HEK293 (cell line): ENCODE data around the gene RER1.

Source experiments
- BCL6B ChIP-seq: fragments of 450-650 bp; formaldehyde crosslinking; IDR thresholded peaks from 2 replicates; pipeline ENCODE4 v1.5.1; 2017; ENCODE audit warnings: missing biosample characterization, missing genetic modification characterization
- FEZF1 ChIP-seq: fragments of 450-650 bp; formaldehyde crosslinking; IDR thresholded peaks from 2 replicates; pipeline ENCODE4 v1.5.1; 2016; ENCODE audit warnings: missing biosample characterization, missing genetic modification characterization
- GFI1B ChIP-seq: fragments of 450-650 bp; formaldehyde crosslinking; IDR thresholded peaks from 2 replicates; pipeline ENCODE4 v1.5.1; 2016; ENCODE audit warnings: missing biosample characterization, missing genetic modification characterization
- GLIS1 ChIP-seq: fragments of 450-650 bp; formaldehyde crosslinking; IDR thresholded peaks from 2 replicates; pipeline ENCODE4 v1.5.1; 2016; ENCODE audit warnings: missing biosample characterization, missing genetic modification characterization
- GLIS2 ChIP-seq: fragments of 450-650 bp; formaldehyde crosslinking; IDR thresholded peaks from 2 replicates; pipeline ENCODE4 v1.5.1; 2016; ENCODE audit warnings: missing biosample characterization, missing genetic modification characterization
- KLF1 ChIP-seq: fragments of 450-650 bp; formaldehyde crosslinking; IDR thresholded peaks from 2 replicates; pipeline ENCODE4 v1.5.1; 2016; ENCODE audit warnings: missing biosample characterization, missing genetic modification characterization
- KLF10 ChIP-seq: fragments of 450-650 bp; IDR thresholded peaks from 2 replicates; pipeline ENCODE4 v1.5.1; 2018; ENCODE audit warnings: missing biosample characterization, mild to moderate bottlenecking, missing genetic modification characterization
- MYNN ChIP-seq: fragments of 450-650 bp; formaldehyde crosslinking; IDR thresholded peaks from 2 replicates; pipeline ENCODE4 v1.5.1; 2016; ENCODE audit warnings: missing biosample characterization, missing genetic modification characterization, borderline replicate concordance
- OVOL3 ChIP-seq: fragments of 450-650 bp; formaldehyde crosslinking; IDR thresholded peaks from 2 replicates; pipeline ENCODE4 v1.5.1; 2016; ENCODE audit warnings: missing biosample characterization, missing genetic modification characterization
- PBX3 ChIP-seq: sonication (generic); formaldehyde crosslinking; IDR thresholded peaks from 2 replicates; pipeline ENCODE4 v1.8.1; 2022; ENCODE audit warnings: mild to moderate bottlenecking, moderate library complexity, missing genetic modification reagents
- PRDM2 ChIP-seq: fragments of 450-650 bp; formaldehyde crosslinking; IDR thresholded peaks from 2 replicates; pipeline ENCODE4 v1.5.1; 2016; ENCODE audit warnings: missing biosample characterization, missing genetic modification characterization, borderline replicate concordance
- SCRT2 ChIP-seq: fragments of 450-650 bp; formaldehyde crosslinking; IDR thresholded peaks from 2 replicates; pipeline ENCODE4 v1.5.1; 2016; ENCODE audit warnings: missing biosample characterization, missing genetic modification characterization
- ZBTB8A ChIP-seq: fragments of 450-650 bp; formaldehyde crosslinking; IDR thresholded peaks from 2 replicates; pipeline ENCODE4 v1.5.1; 2016; ENCODE audit warnings: missing biosample characterization, missing genetic modification characterization
- ZFHX2 ChIP-seq: fragments of 450-650 bp; formaldehyde crosslinking; conservative IDR thresholded peaks from 2 replicates; pipeline ENCODE4 v1.5.1; 2016; ENCODE audit warnings: missing biosample characterization, missing genetic modification characterization
- ZFP41 ChIP-seq: fragments of 450-650 bp; formaldehyde crosslinking; IDR thresholded peaks from 2 replicates; pipeline ENCODE4 v1.5.1; 2016; ENCODE audit warnings: missing biosample characterization, missing genetic modification characterization, borderline replicate concordance
- ZNF140 ChIP-seq: fragments of 450-650 bp; formaldehyde crosslinking; IDR thresholded peaks from 2 replicates; pipeline ENCODE4 v1.5.1; 2016; ENCODE audit warnings: missing biosample characterization, missing genetic modification characterization
- ZNF214 ChIP-seq: fragments of 450-650 bp; formaldehyde crosslinking; IDR thresholded peaks from 2 replicates; pipeline ENCODE4 v1.5.1; 2017; ENCODE audit warnings: missing biosample characterization, mild to moderate bottlenecking, missing genetic modification characterization, borderline replicate concordance
- ZNF248 ChIP-seq: fragments of 450-650 bp; formaldehyde crosslinking; IDR thresholded peaks from 2 replicates; pipeline ENCODE4 v1.5.1; 2017; ENCODE audit warnings: missing biosample characterization, missing genetic modification characterization
- ZNF280C ChIP-seq: fragments of 450-650 bp; formaldehyde crosslinking; IDR thresholded peaks from 2 replicates; pipeline ENCODE4 v1.5.1; 2016; ENCODE audit warnings: missing biosample characterization, missing genetic modification characterization
- ZNF366 ChIP-seq: fragments of 450-650 bp; formaldehyde crosslinking; conservative IDR thresholded peaks from 2 replicates; pipeline ENCODE4 v1.5.1; 2016; ENCODE audit warnings: missing biosample characterization, missing genetic modification characterization
- ZNF513 ChIP-seq: fragments of 450-650 bp; IDR thresholded peaks from 2 replicates; pipeline ENCODE4 v1.5.1; 2018; ENCODE audit warnings: missing biosample characterization, missing genetic modification characterization
- ZNF580 ChIP-seq: fragments of 450-650 bp; formaldehyde crosslinking; IDR thresholded peaks from 2 replicates; pipeline ENCODE4 v1.5.1; 2016; ENCODE audit warnings: missing biosample characterization, missing genetic modification characterization
- ZNF585B ChIP-seq: fragments of 450-650 bp; formaldehyde crosslinking; IDR thresholded peaks from 2 replicates; pipeline ENCODE4 v1.5.1; 2016; ENCODE audit warnings: missing biosample characterization, missing genetic modification characterization
- ZNF654 ChIP-seq: fragments of 450-650 bp; formaldehyde crosslinking; IDR thresholded peaks from 2 replicates; pipeline ENCODE4 v1.5.1; 2016; ENCODE audit warnings: low read depth, missing biosample characterization, missing genetic modification characterization
- ZNF777 ChIP-seq: fragments of 450-650 bp; formaldehyde crosslinking; IDR thresholded peaks from 2 replicates; pipeline ENCODE4 v1.5.1; 2017; ENCODE audit warnings: missing biosample characterization, missing genetic modification characterization, borderline replicate concordance
- ZNF830 ChIP-seq: fragments of 450-650 bp; IDR thresholded peaks from 2 replicates; pipeline ENCODE4 v1.5.0; 2018; ENCODE audit warnings: missing biosample characterization, missing genetic modification characterization, low read depth, mild to moderate bottlenecking, moderate library complexity
- ZSCAN16 ChIP-seq: fragments of 450-650 bp; formaldehyde crosslinking; IDR thresholded peaks from 2 replicates; pipeline ENCODE4 v1.5.1; 2016; ENCODE audit warnings: missing biosample characterization, missing genetic modification characterization

Gene RER1

GRCh38 chr1:2391041-2391930 lies at the start of gene RER1, which contains the start of gene MORN1 (continued):
- TF ChIP-seq ZNF513 (no peak), PRDM2 (no peak), ZNF777 (tag by site-specific recombination) (no peak), SCRT2 (no peak), BCL6B (no peak), ZNF140 (tag by site-specific recombination) (no peak), ZNF654 (tag by site-specific recombination) (no peak), ZNF366 (tag by site-specific recombination) (no peak), ZFHX2 (peak; percentile 90), ZNF280C (tag by site-specific recombination) (no peak), GLIS1 (tag by site-specific recombination) (peak; percentile 98), GLIS2 (peak; percentile 82), ZNF580 (tag by site-specific recombination) (peak; percentile 69; the same call in 1 of the 2 replicates), FEZF1 (no peak), OVOL3 (tag by site-specific recombination) (no peak), ZNF585B (tag by site-specific recombination) (no peak), PBX3 (CRISPR knock-in tag) (no peak), KLF10 (peak; percentile 68; the same call in 1 of the 2 replicates), MYNN (tag by site-specific recombination) (no peak), KLF1 (tag by site-specific recombination) (0 out of 2 replicates have a peak, but pooled peaks have one; percentile 42), ZNF830 (no peak), ZSCAN16 (tag by site-specific recombination) (peak; percentile 28; the same call in 1 of the 2 replicates), ZNF248 (tag by site-specific recombination) (no peak), GFI1B (tag by site-specific recombination) (no peak), ZFP41 (tag by site-specific recombination) (no peak), ZBTB8A (tag by site-specific recombination) (peak; percentile 45), ZNF214 (tag by site-specific recombination) (no peak)
